Skeletal muscle tissue (tissue), 4 donors: ENCODE data around the gene XCR1. TPM values are rescaled to one million over a fixed set of nuclear protein-coding genes. Genes with fewer than 3 reads are reported as not detected.

Source experiments
- H3K27ac ChIP-seq: one replicate; pipeline ENCODE4 v1.7.0; 2013; ENCODE audit warnings: mild to moderate bottlenecking, low read depth, low read length, inconsistent platforms
- H3K27me3 ChIP-seq, 3 donors: one replicate each; pipeline ENCODE4 v1.7.0; 2013; ENCODE audit warnings: low read length in 3 of 3; ENCODE audit not compliant: control insufficient read depth in 3 of 3, insufficient read depth in 3 of 3
- H3K36me3 ChIP-seq, 3 donors: one replicate each; pipeline ENCODE4 v1.7.0; 2013; ENCODE audit warnings: low read length in 3 of 3; ENCODE audit not compliant: control insufficient read depth in 3 of 3, insufficient read depth in 3 of 3
- H3K4me1 ChIP-seq, 3 donors: one replicate each; pipeline ENCODE4 v1.7.0; 2013; ENCODE audit warnings: low read length in 3 of 3, mild to moderate bottlenecking in 3 of 3; ENCODE audit not compliant: control insufficient read depth in 3 of 3, insufficient read depth in 3 of 3
- H3K4me3 ChIP-seq, 3 donors: one replicate each; pipeline ENCODE4 v1.7.0; 2013; ENCODE audit warnings: low read length in 3 of 3
- H3K9ac ChIP-seq, 3 donors: one replicate each; pipeline ENCODE4 v1.7.0; 2013; ENCODE audit warnings: low read length in 3 of 3, mild to moderate bottlenecking in 3 of 3, moderate library complexity in 2 of 3, low read depth in 1 of 3
- H3K9me3 ChIP-seq, 3 donors: one replicate each; pipeline ENCODE4 v1.7.0; 2013; ENCODE audit warnings: low read length in 3 of 3; ENCODE audit not compliant: control insufficient read depth in 3 of 3
- total RNA-seq: library from RNA; depleted of rRNA; stranded (reverse); fragments of >200 nt; gene quantifications from one replicate; pipeline ENCODE4 v1.2.3, GENCODE V29; 2014
- donor health status: Osteomylitis.

Gene XCR1
- total RNA-seq, 1 donor from 2014 or later, result not detected

DNA sequence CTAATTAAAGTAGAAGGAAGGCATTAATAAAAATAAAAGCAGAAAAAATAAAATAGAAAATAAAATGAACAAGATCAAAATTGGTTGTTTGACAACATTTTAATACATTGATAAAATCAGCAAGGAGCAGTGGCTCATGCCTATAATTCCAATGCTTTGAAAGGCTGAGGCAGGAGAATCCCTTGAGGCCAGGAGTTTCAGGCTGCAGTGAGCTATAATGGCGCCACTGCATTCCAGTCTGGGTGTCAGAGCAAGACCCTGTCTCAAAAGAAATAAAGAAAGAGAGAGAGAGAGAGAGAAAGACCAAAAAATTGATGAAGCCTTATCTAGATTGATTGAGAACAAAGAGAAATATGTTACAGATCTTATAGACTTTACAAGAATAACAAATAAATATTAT lies 2.1 kb downstream of the XCR1 start:
- no peaks in the 10 kb centered on the region for H3K4me1 ChIP-seq
- no peak overlapping the region for H3K27ac ChIP-seq
- H3K9me3 ChIP-seq, result peaks cover 4 to 8% (median 5%) of the 10 kb centered on the region in 3 donors
- H3K4me3 ChIP-seq, result no peak overlapping the region
- no peak overlapping the region for H3K9ac ChIP-seq
- H3K27me3 ChIP-seq, result no peaks in the 10 kb centered on the region
- H3K36me3 ChIP-seq, result no peaks in the 10 kb centered on the region

DNA sequence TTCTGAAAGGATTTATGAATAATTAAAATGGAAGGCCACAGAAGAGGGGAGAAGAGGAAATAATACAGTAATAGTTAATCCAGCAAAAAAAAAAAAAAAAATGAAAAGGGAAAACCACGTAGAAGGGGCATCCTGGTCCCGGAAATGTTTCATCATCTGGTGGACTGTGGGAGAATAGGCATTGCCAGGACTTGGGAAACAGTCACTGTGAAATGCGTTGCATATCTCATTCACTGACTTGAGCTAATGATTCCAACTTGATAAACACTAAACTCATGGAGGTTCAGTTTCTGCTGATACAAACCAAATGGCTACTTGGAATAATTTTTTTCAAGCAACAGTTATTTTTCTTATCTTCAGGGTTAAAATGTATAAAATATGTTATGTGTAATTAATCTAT lies 3.2 kb downstream of the XCR1 start:
- no peaks in the 10 kb centered on the region for H3K27me3 ChIP-seq
- peaks cover 4 to 8% (median 5%) of the 10 kb centered on the region in 3 donors for H3K9me3 ChIP-seq
- H3K36me3 ChIP-seq, result no peaks in the 10 kb centered on the region
- no peak overlapping the region for H3K4me3 ChIP-seq
- H3K9ac ChIP-seq, result no peak overlapping the region
- no peaks in the 10 kb centered on the region for H3K4me1 ChIP-seq
- no peak overlapping the region for H3K27ac ChIP-seq

DNA sequence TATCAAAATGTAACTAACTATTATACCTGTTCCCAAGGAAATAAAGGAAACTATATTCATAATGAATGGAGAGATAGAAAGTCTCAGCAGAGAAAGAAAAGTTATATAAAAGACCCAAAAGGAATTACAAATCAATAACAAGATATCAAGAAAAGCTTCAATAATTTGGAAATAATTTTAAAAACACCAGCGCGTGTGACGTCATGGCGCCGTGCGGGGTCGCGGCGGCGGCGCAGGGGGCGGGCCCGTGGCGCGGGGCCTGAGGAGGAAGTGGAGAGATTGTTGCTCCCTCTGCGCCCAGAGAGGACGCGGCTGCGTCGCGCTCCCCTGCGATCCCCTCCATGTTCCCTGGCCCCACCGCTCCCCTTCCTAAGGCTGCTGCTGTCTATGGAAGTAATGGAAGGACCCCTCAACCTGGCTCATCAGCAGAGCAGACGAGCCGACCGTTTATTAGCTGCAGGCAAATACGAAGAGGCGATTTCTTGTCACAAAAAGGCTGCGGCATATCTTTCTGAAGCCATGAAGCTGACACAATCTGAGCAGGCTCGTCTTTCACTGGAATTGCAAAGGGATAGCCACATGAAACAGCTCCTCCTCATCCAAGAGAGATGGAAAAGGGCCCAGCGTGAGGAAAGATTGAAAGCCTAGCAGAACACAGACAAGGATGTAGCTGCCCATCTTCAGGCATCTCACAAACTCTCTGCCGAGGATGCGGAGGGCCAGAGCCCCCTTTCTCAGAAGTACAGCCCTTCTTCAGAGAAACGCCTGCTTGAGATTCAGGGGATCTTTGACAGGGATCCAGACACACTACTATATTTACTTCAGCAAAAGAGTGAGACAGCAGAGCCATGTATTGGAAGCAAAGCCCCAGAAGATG lies 4.1 kb downstream of the XCR1 start:
- Histone ChIP-seq H3K27me3 (no peaks in the 10 kb centered on the region), H3K36me3 (no peaks in the 10 kb centered on the region), H3K4me1 (no peaks in the 10 kb centered on the region), H3K27ac (no peak overlapping the region), H3K4me3 (no peak overlapping the region), H3K9ac (no peak overlapping the region), H3K9me3 (peaks cover 4 to 7% (median 5%) of the 10 kb centered on the region in 3 donors)

DNA sequence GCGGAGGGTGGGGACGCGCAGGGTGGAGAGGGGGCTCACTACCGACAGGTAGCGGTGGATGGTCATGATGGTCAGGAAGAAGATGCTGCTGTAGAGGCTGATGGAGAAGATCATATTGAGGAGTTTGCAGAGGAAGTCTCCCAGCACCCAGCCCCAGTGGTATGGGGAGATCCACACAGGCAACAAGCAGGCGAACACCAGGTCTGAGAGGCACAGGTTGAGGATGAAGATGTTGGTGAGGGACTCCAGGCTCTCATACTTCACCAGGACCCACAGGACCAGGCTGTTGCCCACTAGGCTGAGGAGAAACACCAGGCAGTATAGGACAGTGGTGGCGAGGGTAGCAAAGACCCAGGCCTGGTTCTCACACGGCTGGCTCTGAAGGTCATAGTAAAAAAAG lies 5.8 kb downstream of the XCR1 start:
- H3K4me3 ChIP-seq, result no peak overlapping the region

DNA sequence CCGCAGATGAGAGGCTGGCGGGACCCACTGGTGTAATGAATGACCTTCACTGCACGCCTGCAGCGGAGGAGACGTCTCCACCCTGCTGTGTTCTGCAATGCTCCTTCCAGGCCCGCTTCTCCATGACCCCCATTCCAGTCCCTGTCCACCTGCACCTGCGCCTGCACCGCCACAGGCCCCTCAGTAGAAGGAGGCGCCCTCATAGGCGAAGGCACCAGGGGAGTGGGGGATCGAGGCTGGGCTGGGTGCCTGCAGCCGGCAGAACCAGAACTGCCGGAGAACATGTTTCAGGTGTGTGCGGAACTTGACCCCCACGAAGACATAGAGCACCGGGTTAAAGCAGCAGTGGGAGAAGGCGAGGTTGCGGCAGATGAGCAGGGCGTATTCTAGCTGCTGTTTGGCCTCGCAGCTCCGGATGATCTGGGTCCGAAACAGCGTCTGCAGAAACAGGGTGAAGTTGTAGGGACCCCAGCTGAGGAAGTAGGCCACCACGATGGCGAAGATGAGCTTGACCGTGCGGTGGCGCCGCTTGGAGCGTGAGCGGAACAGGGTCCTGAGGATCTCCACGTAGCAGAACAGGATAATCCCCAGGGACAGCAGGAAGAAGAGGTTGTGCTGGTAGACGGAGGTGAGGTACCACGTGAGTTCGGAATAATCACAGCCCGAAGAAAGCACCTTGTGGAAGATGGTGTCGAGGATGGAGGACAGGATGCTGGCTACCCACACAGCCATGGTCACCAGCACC lies 6.3 kb downstream of the XCR1 start:
- no peak overlapping the region for H3K9ac ChIP-seq
- H3K9me3 ChIP-seq, result no peaks in the 10 kb centered on the region
- H3K36me3 ChIP-seq, result no peaks in the 10 kb centered on the region
- no peak overlapping the region for H3K4me3 ChIP-seq
- no peak overlapping the region for H3K27ac ChIP-seq
- H3K4me1 ChIP-seq, result no peaks in the 10 kb centered on the region
- no peaks in the 10 kb centered on the region for H3K27me3 ChIP-seq

More for the DNA sequence above, 5.8 kb downstream of the XCR1 start:
- Histone ChIP-seq H3K27ac (no peak overlapping the region), H3K27me3 (no peaks in the 10 kb centered on the region), H3K4me1 (no peaks in the 10 kb centered on the region), H3K9ac (no peak overlapping the region), H3K9me3 (no peaks in the 10 kb centered on the region), H3K36me3 (no peaks in the 10 kb centered on the region)

DNA sequence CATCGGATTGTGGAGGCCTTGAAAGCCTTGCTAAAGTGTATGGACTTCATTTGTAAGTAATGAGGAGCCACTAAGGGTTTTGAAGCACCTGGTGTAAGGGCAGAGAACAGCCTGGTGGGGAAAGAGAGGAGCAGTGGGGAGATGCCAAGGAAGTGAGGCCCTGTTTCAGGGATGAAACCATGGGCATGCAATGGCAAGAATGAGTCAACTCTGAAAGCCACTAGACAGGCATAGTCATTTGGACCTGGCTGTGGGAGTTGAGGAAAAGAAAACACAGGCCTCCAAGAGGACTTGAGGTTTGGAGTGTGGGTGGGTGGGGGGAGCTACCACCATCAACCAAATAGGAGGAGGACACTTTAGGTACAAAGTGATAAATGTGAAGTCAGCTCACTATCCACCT lies 7.6 kb downstream of the XCR1 start:
- H3K4me1 ChIP-seq, result no peaks in the 10 kb centered on the region
- H3K27ac ChIP-seq, result no peak overlapping the region
- no peak overlapping the region for H3K4me3 ChIP-seq
- H3K9ac ChIP-seq, result no peak overlapping the region
- no peaks in the 10 kb centered on the region for H3K27me3 ChIP-seq
- no peaks in the 10 kb centered on the region for H3K36me3 ChIP-seq
- H3K9me3 ChIP-seq, result no peaks in the 10 kb centered on the region

DNA sequence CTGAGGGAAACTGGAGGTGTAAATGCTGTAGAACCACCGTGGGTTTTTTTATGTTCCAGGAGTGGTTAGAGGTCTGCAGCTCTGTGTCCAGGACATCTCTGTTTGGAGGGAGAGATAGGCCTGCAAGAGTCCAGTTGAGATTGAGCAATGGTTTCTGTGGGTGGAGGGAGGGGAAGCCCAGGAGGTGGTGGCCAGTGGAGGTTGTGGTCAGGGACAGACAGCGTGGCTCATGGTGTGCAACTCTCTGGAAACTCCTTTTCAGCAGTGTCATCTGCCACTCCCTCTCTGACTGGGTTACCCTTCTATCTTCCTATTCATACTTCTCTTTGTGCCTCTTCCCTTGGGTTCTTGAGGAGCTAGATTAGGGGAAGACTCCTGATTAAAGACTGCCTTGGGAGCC lies 9.6 kb downstream of the XCR1 start:
- H3K36me3 ChIP-seq, result no peaks in the 10 kb centered on the region
- no peak overlapping the region for H3K4me3 ChIP-seq
- H3K27me3 ChIP-seq, result no peaks in the 10 kb centered on the region
- H3K9me3 ChIP-seq, result no peaks in the 10 kb centered on the region
- H3K27ac ChIP-seq, result no peak overlapping the region
- no peaks in the 10 kb centered on the region for H3K4me1 ChIP-seq
- no peak overlapping the region for H3K9ac ChIP-seq

DNA sequence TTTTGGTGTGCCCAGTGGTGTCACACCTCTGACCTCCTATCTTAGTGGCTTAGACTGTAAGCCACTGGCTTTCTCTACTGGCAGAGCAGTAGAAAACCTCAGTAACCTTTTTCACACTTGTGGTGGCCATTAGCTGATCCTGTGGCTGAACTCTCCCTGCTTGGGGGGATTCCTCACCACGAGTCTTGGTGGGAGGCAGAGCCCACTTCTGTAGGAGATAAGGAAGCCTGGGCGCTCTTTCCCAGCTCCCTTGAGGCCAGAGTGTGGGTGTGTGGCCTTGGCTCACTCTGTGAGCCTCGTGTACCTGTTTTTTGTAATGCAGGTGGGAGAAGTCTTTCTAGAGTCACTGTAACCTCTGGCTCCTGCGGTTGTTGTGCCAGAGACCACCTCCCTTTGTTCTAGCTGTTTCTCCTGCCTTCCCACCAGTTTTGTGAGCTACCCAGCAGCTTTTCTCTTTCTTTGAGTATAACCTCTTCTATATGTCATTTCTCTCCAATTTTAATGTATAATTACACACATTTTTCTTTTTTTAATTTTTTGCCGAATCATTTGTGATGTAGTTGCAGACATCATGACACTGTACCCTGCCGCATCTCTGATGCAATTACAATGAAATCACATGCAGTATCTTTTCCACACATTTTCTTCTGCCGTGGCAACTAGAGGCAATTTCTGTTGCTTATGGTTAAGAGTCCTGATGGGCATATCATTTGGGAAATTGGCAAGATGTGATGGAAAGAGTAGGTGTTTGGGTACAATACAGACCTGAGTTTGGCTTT lies 13.8 kb downstream of the XCR1 start:
- H3K4me3 ChIP-seq, result no peak overlapping the region
- no peak overlapping the region for H3K9ac ChIP-seq
- no peaks in the 10 kb centered on the region for H3K4me1 ChIP-seq
- no peaks in the 10 kb centered on the region for H3K36me3 ChIP-seq
- H3K9me3 ChIP-seq, result peaks cover 0 to under 1% (median 0%) of the 10 kb centered on the region in 3 donors
- no peaks in the 10 kb centered on the region for H3K27me3 ChIP-seq
- H3K27ac ChIP-seq, result no peak overlapping the region

DNA sequence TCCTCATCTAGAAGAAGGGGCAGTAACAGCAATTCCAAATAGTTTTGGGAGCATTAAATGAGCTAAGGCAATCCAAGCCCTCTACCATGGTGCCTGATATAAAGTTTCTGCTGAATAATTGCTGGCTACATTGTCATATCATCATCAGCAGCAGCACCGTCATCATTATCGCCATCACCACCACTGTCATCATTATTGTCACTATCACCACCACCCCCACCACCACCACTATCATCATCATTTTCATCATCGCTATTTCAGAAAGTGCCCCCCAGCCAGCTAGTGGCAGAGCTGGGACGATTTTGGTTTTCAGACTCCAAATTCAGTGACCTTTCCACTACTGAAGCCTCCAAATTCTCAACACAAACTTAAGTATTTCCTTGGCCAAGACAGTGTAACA lies 15.0 kb downstream of the XCR1 start:
- H3K27me3 ChIP-seq, result no peaks in the 10 kb centered on the region
- H3K9ac ChIP-seq, result no peak overlapping the region
- no peak overlapping the region for H3K27ac ChIP-seq
- H3K4me1 ChIP-seq, result peaks cover 0 to 9% (median 5%) of the 10 kb centered on the region in 3 donors
- H3K36me3 ChIP-seq, result no peaks in the 10 kb centered on the region
- peaks cover 0 to 2% (median 0%) of the 10 kb centered on the region in 3 donors for H3K9me3 ChIP-seq
- no peak overlapping the region for H3K4me3 ChIP-seq
